GM12864 (cell line): Measurements from ENCODE around the gene P2RX3.

Experiments
- DNase-seq: peaks from one replicate; pipeline ENCODE4 v3.0.0-alpha.2; 2011; ENCODE audit warnings: low read depth
- H3K4me3 ChIP-seq: 2 replicates; pipeline ENCODE4 v1.5.1; 2011; ENCODE audit warnings: mild to moderate bottlenecking, low read depth, low read length, control low read depth
- CTCF ChIP-seq: IDR thresholded peaks from 2 replicates; pipeline ENCODE4 v1.5.1; 2011; ENCODE audit warnings: low read depth, mild to moderate bottlenecking, moderate library complexity, low read length, control low read depth, inconsistent platforms; ENCODE audit errors: missing control alignments

P2RX3 gene

GRCh38 chr11:57315491-57315890 is 22.7 kb upstream of the P2RX3 start:
- H3K4me3 ChIP-seq, result no peak overlapping the region
- DNase-seq, result no peak
- no peak for TF ChIP-seq CTCF

GRCh38 chr11:57316017-57316416 is 22.1 kb upstream of the P2RX3 start:
- no peak for DNase-seq
- TF ChIP-seq CTCF, result no peak
- no peak overlapping the region for H3K4me3 ChIP-seq

GRCh38 chr11:57318178-57318577 is 20.0 kb upstream of the P2RX3 start:
- TF ChIP-seq CTCF, result no peak
- no peak overlapping the region for H3K4me3 ChIP-seq
- no peak for DNase-seq

GRCh38 chr11:57320067-57320718 is 18.0 kb upstream of the P2RX3 start:
- DNase-seq, result no peak
- no peak overlapping the region for H3K4me3 ChIP-seq
- TF ChIP-seq CTCF, result no peak

- H3K4me3 ChIP-seq, result no peak overlapping the region
- no peak for TF ChIP-seq CTCF
- no peak for DNase-seq
These were observed 17.3 kb upstream of the P2RX3 start for GRCh38 chr11:57320719-57321387.

GRCh38 chr11:57321388-57322255 is 16.5 kb upstream of the P2RX3 start:
- H3K4me3 ChIP-seq, result no peak overlapping the region
- DNase-seq, result no peak
- TF ChIP-seq CTCF, result no peak
